Heart right ventricle (tissue), 16 donors: ENCODE measurements around the gene ZBP1. TPM values are rescaled to one million over a fixed set of nuclear protein-coding genes. Genes with fewer than 3 reads are reported as not detected.
A peak's percentile ranks its signal among the peaks of the same experiment; 100 is the strongest.

ENCODE experiments used
- ATAC-seq, 8 donors: fragments of 200-7000 bp; cut with Tn5 transposase; one replicate each; pipeline ENCODE4 v1.9.1; 2020; ENCODE audit warnings: mild to moderate bottlenecking in 8 of 8, moderate library complexity in 8 of 8, moderate number of reproducible peaks in 1 of 8
- DNase-seq, 2 donors: peaks; one replicate each; pipeline ENCODE4 v3.0.0-alpha.2; 2020
- H3K27ac ChIP-seq, 10 donors: fragments of 200-600 bp; sonication (generic) in 2 of 10; one replicate each; pipeline versions ENCODE4 v1.5.0 to v1.8.0; 2020 to 2022; ENCODE audit warnings: mild to moderate bottlenecking in 3 of 10
- H3K27me3 ChIP-seq, 7 donors: fragments of 200-600 bp; one replicate each; pipeline ENCODE4 v1.8.0; 2021 to 2022; ENCODE audit warnings: mild to moderate bottlenecking in 2 of 7
- H3K36me3 ChIP-seq, 9 donors: fragments of 200-600 bp; sonication (generic) in 1 of 9; one replicate each; pipeline versions ENCODE4 v1.5.0 to v1.8.0; 2020 to 2022; ENCODE audit warnings: mild to moderate bottlenecking in 2 of 9
- H3K4me1 ChIP-seq, 9 donors: fragments of 200-600 bp; sonication (generic) in 1 of 9; one replicate each; pipeline versions ENCODE4 v1.5.0 to v1.8.0; 2020 to 2022; ENCODE audit warnings: mild to moderate bottlenecking in 4 of 9
- H3K4me3 ChIP-seq, 10 donors: fragments of 200-600 bp; sonication (generic) in 2 of 10; one replicate each; pipeline versions ENCODE4 v1.5.0 to v1.8.0; 2020 to 2022; ENCODE audit warnings: mild to moderate bottlenecking in 7 of 10, moderate library complexity in 2 of 10
- H3K9me3 ChIP-seq, 11 donors: fragments of 200-600 bp in 10 of 11; sonication (generic) in 2 of 11; one replicate each; pipeline versions ENCODE4 v1.5.0 to v1.8.0; 2013 to 2022; ENCODE audit warnings: mild to moderate bottlenecking in 2 of 11, control low read depth in 1 of 11, moderate library complexity in 1 of 11
- CTCF ChIP-seq, 9 donors: fragments of 200-600 bp; sonication (generic) in 2 of 9; IDR thresholded peaks; one replicate each; pipeline versions ENCODE4 v1.5.0 to v1.8.0; 2021 to 2022; ENCODE audit warnings: antibody characterized with exemption in 9 of 9, mild to moderate bottlenecking in 5 of 9, moderate library complexity in 1 of 9
- WGBS, 2 donors: extraction: QIAGEN DNeasy Blood & Tissue Kit; methylation state at CpG; one replicate each; pipeline ENCODE4 v1.1.7; 2013; ENCODE audit warnings: inconsistent platforms in 1 of 2; 5-methylcytosine and 5-hydroxymethylcytosine counted together
- intact Hi-C, 10 donors: fragments of 100-400 bp; cut with DNase I; formaldehyde crosslinking; loops; one replicate each; pipeline versions ENCODE4 v1.11.1 to v1.14.2; 2022
- polyA plus RNA-seq, 2 donors: library from polyadenylated mRNA; stranded (reverse); fragments of 200-250 nt; gene quantifications; one replicate each; pipeline ENCODE4 v1.2.3, GENCODE V29; 2013
- total RNA-seq, 10 donors: library from RNA; stranded (reverse); fragmentation: NEBNext Ultra II Directional in 3 of 10; extraction: Animal tissue kit (Norgen Biotek cat#: 25700) in 3 of 10; gene quantifications; one replicate each; pipeline versions ENCODE4 v1.2.1 to v1.2.4, GENCODE V29; 2021 to 2023
- donor health status: Arrhythmogenic right ventricular cardiomyopathy.
- donor health status: ischemic (EF 13 %, LVEDD 7.1; RV severe dilation, severe dysfunction).
- donor health status: healthy with polysubstance abuse.
- donor health status: DM: no; HTN: yes; CAD: no.
- donor health status: DM: no; HTN: no; CAD: no.
- donor health status: ischemic (EF 25% LVEDD 6.9; RV normal size, moderate dysfunction).
- donor health status: ischemic (EF 25% LVEDD 5.7; RV mildly dilated, moderate dysfunction).
- donor health status: healthy.
- donor health status: DM: yes; HTN: yes; CAD: no.
- donor health status: Ischemic cardiomyopathy.
- donor health status: ischemic (EF 35%, LVEDD 5.7; RV mildly dilated, moderate dysfunction).
- donor health status: nonischemic (EF 11% LVEDD 7.7; RV severe dilation, severe dysfunction).
- donor health status: DM: yes; HTN: yes; CAD: no.
- donor health status: PGD.
- donor health status: ischemic (EF 29% LVEDD 5.4; RV normal size, mild dysfunction).
- donor health status: nonischemic (EF 23%, LVEDD 6.1; RV moderate dilation, normal function).

The ZBP1 gene
- total and polyA plus RNA-seq, 12 donors: 0.13 to 1.2 (median 0.31) TPM; not detected in 2

- DNase-seq: peak; percentile 35 to 61
- WGBS, 2 donors: 37 to 39% methylated on average over 27 of the region's 27 CpGs
- H3K4me1 ChIP-seq: peaks cover 0 to 14% (median 7%) of the 10 kb centered on the region in 9 donors
Measured at GRCh38 chr20:57594092-57594951, 25.9 kb downstream of the ZBP1 start.

GRCh38 chr20:57593134-57593886 lies 26.9 kb downstream of the ZBP1 start:
- Histone ChIP-seq H3K4me1 (peaks cover 0 to 14% (median 7%) of the 10 kb centered on the region in 9 donors), H3K36me3 (no peaks in the 10 kb centered on the region), H3K9me3 (no peaks in the 10 kb centered on the region), H3K27me3 (peaks cover 0 to 24% (median 4%) of the 10 kb centered on the region in 7 donors), H3K4me3 (no peak overlapping the region), H3K27ac (no peak overlapping the region)
- WGBS, 2 donors: 56 to 63% methylated on average over 17 of the region's 17 CpGs
- TF ChIP-seq CTCF (IDR thresholded peaks at IDR 0.05): no peak
- intact Hi-C loops: loop anchor here in 6 of 10 donors (2.0 to 10.0 kb wide), 3 partner anchors 79 to 219 kb away; no protein-coding TSS in a partner anchor
- ATAC-seq (no peak), DNase-seq (no peak)

More at GRCh38 chr20:57594092-57594951, 25.9 kb downstream of the ZBP1 start:
- Histone ChIP-seq H3K27ac (no peak overlapping the region), H3K9me3 (no peaks in the 10 kb centered on the region), H3K36me3 (no peaks in the 10 kb centered on the region), H3K27me3 (peaks cover 0 to 26% (median 4%) of the 10 kb centered on the region in 7 donors), H3K4me3 (no peak overlapping the region)
- ATAC-seq: peak in 4 of 8 donors; percentile 35 to 56 (median 46)
- TF ChIP-seq CTCF (IDR thresholded peaks at IDR 0.05): peak; percentile 76 to 97 (median 88)
- intact Hi-C loops: loop anchor here (1.0 to 10.0 kb wide), 4 partner anchors 80 to 220 kb away; no protein-coding TSS in a partner anchor

GRCh38 chr20:57592263-57593092 lies 27.7 kb downstream of the ZBP1 start:
- 85 to 86% methylated on average over 22 of the region's 22 CpGs for WGBS, 2 donors
- Histone ChIP-seq H3K4me1 (peaks cover 0 to 14% (median 7%) of the 10 kb centered on the region in 9 donors), H3K4me3 (no peak overlapping the region), H3K27me3 (peaks cover 0 to 19% (median 4%) of the 10 kb centered on the region in 7 donors), H3K36me3 (no peaks in the 10 kb centered on the region), H3K9me3 (peaks cover 0 to 8% (median 6%) of the 10 kb centered on the region in 11 donors), H3K27ac (no peak overlapping the region)
- DNase-seq (no peak), ATAC-seq (no peak)
- intact Hi-C loops: loop anchor here in 6 of 10 donors (2.0 to 10.0 kb wide), 3 partner anchors 78 to 218 kb away; no protein-coding TSS in a partner anchor
- TF ChIP-seq CTCF (IDR thresholded peaks at IDR 0.05): no peak
